ENCODE data around the gene LMO3.

The LMO3 gene

DNA sequence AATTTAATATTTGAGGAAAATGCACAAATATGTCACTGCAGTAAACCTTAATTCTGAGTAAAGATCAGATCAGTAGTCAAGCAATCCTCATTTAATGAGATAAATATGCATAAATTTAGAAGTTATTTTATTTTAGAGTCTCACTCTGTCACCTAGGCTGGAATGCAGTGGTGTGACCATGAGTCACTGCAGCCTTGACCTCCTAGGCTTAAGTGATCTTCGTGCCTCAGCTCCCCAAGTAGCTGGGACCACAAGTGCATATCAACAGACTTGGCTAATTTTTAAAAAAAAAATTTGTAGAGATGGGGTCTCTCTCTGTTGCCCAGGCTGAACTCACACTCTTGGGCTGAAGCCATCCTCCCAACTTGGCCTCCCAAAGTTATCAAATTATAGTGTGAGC lies 41.3 kb downstream of the LMO3 start:
- Histone ChIP-seq H2AFZ (ENCODE audit: low read length) (no peak overlapping the region), H3K4me3 (ENCODE audit: low read length, poor library complexity, severe bottlenecking) (no peak overlapping the region), H3K9ac (ENCODE audit: low read depth, low read length, poor library complexity, severe bottlenecking) (no peak overlapping the region), H3K9me2 (replicated peaks; ENCODE audit: low read depth, low read length) (no peaks in the 10 kb centered on the region), H4K20me1 (ENCODE audit: insufficient read depth, low read length, poor library complexity, severe bottlenecking) (no peaks in the 10 kb centered on the region), H3F3A (ENCODE audit: low read depth) (no peaks in the 10 kb centered on the region), H3K4me1 (ENCODE audit: insufficient read depth, low read length, poor library complexity, severe bottlenecking) (no peaks in the 10 kb centered on the region), H3K4me2 (ENCODE audit: low read depth, low read length, poor library complexity, severe bottlenecking) (no peak overlapping the region), H3K9me3 (ENCODE audit: insufficient read depth, low read depth, low read length) (no peaks in the 10 kb centered on the region), H3K27me3 (ENCODE audit: insufficient read depth, low read length, poor library complexity, severe bottlenecking) (no peaks in the 10 kb centered on the region), H3K36me3 (ENCODE audit: insufficient read depth, low read length) (no peaks in the 10 kb centered on the region), H3K79me2 (ENCODE audit: insufficient read depth, low read length) (no peaks in the 10 kb centered on the region)
- TF ChIP-seq EZH2phosphoT487 (IDR thresholded peaks at IDR 0.05; ENCODE audit: borderline replicate concordance) = no peak
- TF ChIP-seq, protein P1, sequence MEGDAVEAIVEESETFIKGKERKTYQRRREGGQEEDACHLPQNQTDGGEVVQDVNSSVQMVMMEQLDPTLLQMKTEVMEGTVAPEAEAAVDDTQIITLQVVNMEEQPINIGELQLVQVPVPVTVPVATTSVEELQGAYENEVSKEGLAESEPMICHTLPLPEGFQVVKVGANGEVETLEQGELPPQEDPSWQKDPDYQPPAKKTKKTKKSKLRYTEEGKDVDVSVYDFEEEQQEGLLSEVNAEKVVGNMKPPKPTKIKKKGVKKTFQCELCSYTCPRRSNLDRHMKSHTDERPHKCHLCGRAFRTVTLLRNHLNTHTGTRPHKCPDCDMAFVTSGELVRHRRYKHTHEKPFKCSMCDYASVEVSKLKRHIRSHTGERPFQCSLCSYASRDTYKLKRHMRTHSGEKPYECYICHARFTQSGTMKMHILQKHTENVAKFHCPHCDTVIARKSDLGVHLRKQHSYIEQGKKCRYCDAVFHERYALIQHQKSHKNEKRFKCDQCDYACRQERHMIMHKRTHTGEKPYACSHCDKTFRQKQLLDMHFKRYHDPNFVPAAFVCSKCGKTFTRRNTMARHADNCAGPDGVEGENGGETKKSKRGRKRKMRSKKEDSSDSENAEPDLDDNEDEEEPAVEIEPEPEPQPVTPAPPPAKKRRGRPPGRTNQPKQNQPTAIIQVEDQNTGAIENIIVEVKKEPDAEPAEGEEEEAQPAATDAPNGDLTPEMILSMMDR (conservative IDR thresholded peaks at IDR 0.05; ENCODE audit: low read length) = no peak

DNA sequence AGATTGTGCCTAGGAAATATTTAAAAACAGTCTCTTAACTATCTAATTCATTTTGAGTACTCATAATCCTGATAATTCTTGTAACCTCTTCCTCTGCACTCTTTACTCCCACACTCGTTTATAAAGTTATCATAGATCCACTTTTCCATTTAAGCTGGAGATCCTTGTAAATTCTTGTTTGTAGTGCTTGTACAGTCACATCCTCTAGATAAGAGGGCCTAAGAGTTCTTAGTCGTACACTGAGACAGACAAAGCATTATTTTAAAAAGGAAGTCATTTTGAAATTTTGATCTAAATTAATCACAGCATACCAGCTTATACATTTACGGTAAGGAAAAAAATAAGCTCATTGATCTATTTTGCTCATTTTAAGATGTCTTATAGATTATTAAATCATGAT lies 42.5 kb downstream of the LMO3 start:
- H3K4me3 ChIP-seq (ENCODE audit: low read length, poor library complexity, severe bottlenecking) = no peak overlapping the region
- no peak overlapping the region for H3K4me2 ChIP-seq (ENCODE audit: low read depth, low read length, poor library complexity, severe bottlenecking)
- H3K9me3 ChIP-seq (ENCODE audit: insufficient read depth, low read depth, low read length) = no peaks in the 10 kb centered on the region
- no peaks in the 10 kb centered on the region for H3F3A ChIP-seq (ENCODE audit: low read depth)
- H3K9ac ChIP-seq (ENCODE audit: low read depth, low read length, poor library complexity, severe bottlenecking) = no peak overlapping the region
- TF ChIP-seq EZH2phosphoT487 (IDR thresholded peaks at IDR 0.05; ENCODE audit: borderline replicate concordance) = no peak
- TF ChIP-seq, protein P1 (conservative IDR thresholded peaks at IDR 0.05; ENCODE audit: low read length) = no peak
- no peak overlapping the region for H2AFZ ChIP-seq (ENCODE audit: low read length)
- no peaks in the 10 kb centered on the region for H3K9me2 ChIP-seq (replicated peaks; ENCODE audit: low read depth, low read length)
- no peaks in the 10 kb centered on the region for H3K4me1 ChIP-seq (ENCODE audit: insufficient read depth, low read length, poor library complexity, severe bottlenecking)
- no peaks in the 10 kb centered on the region for H3K36me3 ChIP-seq (ENCODE audit: insufficient read depth, low read length)
- H3K27me3 ChIP-seq (ENCODE audit: insufficient read depth, low read length, poor library complexity, severe bottlenecking) = no peaks in the 10 kb centered on the region
- no peaks in the 10 kb centered on the region for H3K79me2 ChIP-seq (ENCODE audit: insufficient read depth, low read length)
- H4K20me1 ChIP-seq (ENCODE audit: insufficient read depth, low read length, poor library complexity, severe bottlenecking) = no peaks in the 10 kb centered on the region

DNA sequence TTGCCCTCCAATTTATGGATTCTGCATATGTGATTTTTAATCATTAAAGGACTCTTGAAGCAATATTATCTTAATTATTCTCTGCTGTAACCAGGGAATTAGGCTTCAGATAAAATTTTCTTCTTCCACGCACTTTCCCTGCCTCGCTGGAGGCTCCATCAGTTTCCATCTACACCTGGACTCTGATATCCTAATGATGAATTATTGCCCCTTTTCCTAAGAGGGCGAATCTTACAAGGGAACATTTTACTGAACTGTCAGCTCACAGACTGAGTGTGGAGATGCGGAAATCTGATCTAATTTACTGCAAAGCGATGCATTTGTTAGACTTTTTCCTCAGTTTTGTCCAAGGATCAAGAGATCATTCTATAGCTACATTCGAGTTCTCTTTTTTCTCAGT lies 43.0 kb downstream of the LMO3 start:
- no peak overlapping the region for H3K9ac ChIP-seq (ENCODE audit: low read depth, low read length, poor library complexity, severe bottlenecking)
- H4K20me1 ChIP-seq (ENCODE audit: insufficient read depth, low read length, poor library complexity, severe bottlenecking) = no peaks in the 10 kb centered on the region
- H3K79me2 ChIP-seq (ENCODE audit: insufficient read depth, low read length) = no peaks in the 10 kb centered on the region
- no peak overlapping the region for H2AFZ ChIP-seq (ENCODE audit: low read length)
- no peaks in the 10 kb centered on the region for H3K27me3 ChIP-seq (ENCODE audit: insufficient read depth, low read length, poor library complexity, severe bottlenecking)
- no peak overlapping the region for H3K4me2 ChIP-seq (ENCODE audit: low read depth, low read length, poor library complexity, severe bottlenecking)
- TF ChIP-seq EZH2phosphoT487 (IDR thresholded peaks at IDR 0.05; ENCODE audit: borderline replicate concordance) = no peak
- TF ChIP-seq, protein P1 (conservative IDR thresholded peaks at IDR 0.05; ENCODE audit: low read length) = no peak
- no peaks in the 10 kb centered on the region for H3F3A ChIP-seq (ENCODE audit: low read depth)
- H3K9me3 ChIP-seq (ENCODE audit: insufficient read depth, low read depth, low read length) = no peaks in the 10 kb centered on the region
- no peaks in the 10 kb centered on the region for H3K4me1 ChIP-seq (ENCODE audit: insufficient read depth, low read length, poor library complexity, severe bottlenecking)
- no peaks in the 10 kb centered on the region for H3K36me3 ChIP-seq (ENCODE audit: insufficient read depth, low read length)
- no peak overlapping the region for H3K4me3 ChIP-seq (ENCODE audit: low read length, poor library complexity, severe bottlenecking)
- H3K9me2 ChIP-seq (replicated peaks; ENCODE audit: low read depth, low read length) = no peaks in the 10 kb centered on the region

Measured in Loucy (cell line).